HepG2 (cell line): Measurements from ENCODE around the gene EMILIN1. TPM values are rescaled to one million over a fixed set of nuclear protein-coding genes. Genes with fewer than 3 reads are reported as not detected.

Experiments
- HMGXB4 ChIP-seq, 2 experiments: sonication (generic) in 1 of 2; formaldehyde crosslinking in 1 of 2; IDR thresholded peaks; 2 replicates each; pipeline versions ENCODE4 v1.4.0 to v1.6.1; 2018 to 2020; ENCODE audit warnings: missing genetic modification reagents in 2 of 2, borderline replicate concordance in 1 of 2, low read depth in 1 of 2, mild to moderate bottlenecking in 1 of 2, missing biosample characterization in 1 of 2
- MTERF4 ChIP-seq: sonication (generic); formaldehyde crosslinking; IDR thresholded peaks from 2 replicates; pipeline ENCODE4 v1.8.0; 2023; ENCODE audit warnings: mild to moderate bottlenecking, missing genetic modification reagents
- MZF1 ChIP-seq: sonication (generic); formaldehyde crosslinking; IDR thresholded peaks from 2 replicates; pipeline ENCODE4 v1.8.1; 2023; ENCODE audit warnings: mild to moderate bottlenecking, missing genetic modification reagents, borderline replicate concordance
- PAXIP1 ChIP-seq: sonication (generic); formaldehyde crosslinking; conservative IDR thresholded peaks from 2 replicates; pipeline ENCODE4 v1.4.0; 2020; ENCODE audit warnings: mild to moderate bottlenecking, missing genetic modification reagents, moderate library complexity
- RBFOX2 ChIP-seq: fragments of 200-400 bp; formaldehyde crosslinking; IDR thresholded peaks from 2 replicates; pipeline ENCODE4 v1.6.1; 2017; ENCODE audit warnings: low read depth, mild to moderate bottlenecking, low read length
- RFX5 ChIP-seq: IDR thresholded peaks from 2 replicates; pipeline ENCODE4 v1.6.1; 2011; ENCODE audit warnings: low read depth, low read length, improper control_type of control experiment
- RNF219 ChIP-seq: sonication (generic); formaldehyde crosslinking; IDR thresholded peaks from 2 replicates; pipeline ENCODE4 v1.5.0; 2020; ENCODE audit warnings: mild to moderate bottlenecking, missing genetic modification reagents
- SIN3A ChIP-seq: IDR thresholded peaks from 2 replicates; pipeline ENCODE4 v1.6.1; 2011; ENCODE audit warnings: low read depth, mild to moderate bottlenecking, control low read depth, low read length, borderline replicate concordance
- U2AF1 ChIP-seq: fragments of 200-400 bp; formaldehyde crosslinking; optimal IDR thresholded peaks from 2 replicates; pipeline ENCODE3; 2017; ENCODE audit warnings: mild to moderate bottlenecking, low read depth, low read length
- ZFP62 ChIP-seq: sonication (generic); formaldehyde crosslinking; IDR thresholded peaks from 2 replicates; pipeline ENCODE4 v1.4.0; 2020; ENCODE audit warnings: missing genetic modification reagents
- ZFX ChIP-seq: sonication (generic); formaldehyde crosslinking; IDR thresholded peaks from 2 replicates; pipeline ENCODE4 v1.4.0; 2020; ENCODE audit warnings: mild to moderate bottlenecking, low read depth, missing genetic modification reagents, moderate library complexity
- ZNF224 ChIP-seq: sonication (generic); formaldehyde crosslinking; IDR thresholded peaks from 2 replicates; pipeline ENCODE4 v1.5.0; 2020; ENCODE audit warnings: mild to moderate bottlenecking, missing genetic modification reagents
- ZNF7 ChIP-seq: IDR thresholded peaks from 2 replicates; pipeline ENCODE4 v1.6.1; 2016; ENCODE audit warnings: missing biosample characterization, missing genetic modification reagents
- ZNF777 ChIP-seq: sonication (generic); formaldehyde crosslinking; IDR thresholded peaks from 2 replicates; pipeline ENCODE4 v1.4.0; 2020; ENCODE audit warnings: missing genetic modification reagents
- ZSCAN9 ChIP-seq: IDR thresholded peaks from 2 replicates; pipeline ENCODE4 v1.6.1; 2016; ENCODE audit warnings: borderline replicate concordance
- polyA plus RNA-seq, 8 experiments: library from polyadenylated mRNA; depleted of rRNA in 3 of 8; stranded (reverse) in 7 of 8; unstranded in 1 of 8; fragments of >200 nt; fragmentation: Illumina TruSeq in 4 of 8; extraction: Trizol in 4 of 8; gene quantifications; 2 replicates each; pipeline versions ENCODE4 v1.2.1 to v1.2.3, GENCODE V29; 2011 to 2016; ENCODE audit warnings: low read depth in 4 of 8, missing spikeins in 1 of 8, mixed read lengths in 1 of 8; ENCODE audit not compliant: insufficient read depth in 1 of 8
- total RNA-seq, 5 experiments: library from RNA; depleted of rRNA; stranded (reverse); fragments of >200 nt; fragmentation: Illumina TruSeq; extraction: Trizol; gene quantifications; 2 replicates each; pipeline ENCODE4 v1.2.3, GENCODE V29; 2016; ENCODE audit warnings: low read depth in 1 of 5
- TF ChIP-seq, protein P1 (sequence below): conservative IDR thresholded peaks from 2 replicates; pipeline ENCODE4 v1.6.1; 2018; ENCODE audit warnings: missing genetic modification reagents
- TF ChIP-seq, protein P2 (sequence below): sonication (generic); formaldehyde crosslinking; IDR thresholded peaks from 2 replicates; pipeline ENCODE4 v1.5.0; 2020; ENCODE audit warnings: missing genetic modification reagents

Gene EMILIN1
- total and polyA plus RNA-seq, 2 of the 13 experiments (the other 11 are each of a cell fraction or from before 2014, with no cell fraction given): 8.1 to 9.7 TPM

- TF ChIP-seq PAXIP1 (no peak; the same call in 1 of the 2 replicates), ZFP62 (CRISPR knock-in tag) (no peak), ZFX (peak; percentile 75; the same call in 1 of the 2 replicates), SIN3A (peak; percentile 69; the same call in 1 of the 2 replicates), HMGXB4 (CRISPR knock-in tag; IDR thresholded peaks at IDR 0.05; ENCODE audit: borderline replicate concordance in 1 of 2, low read depth in 1 of 2) (peak; percentile 32 to 81; a peak in 3 of 4 replicates), U2AF1 (no peak), RBFOX2 (peak; percentile 96), RFX5 (peak; percentile 27; the same call in 1 of the 2 replicates), ZSCAN9 (peak; percentile 41; the same call in 1 of the 2 replicates), ZNF224 (CRISPR knock-in tag) (no peak), RNF219 (CRISPR knock-in tag) (no peak), MTERF4 (CRISPR knock-in tag) (no peak), ZNF777 (no peak), MZF1 (no peak), ZNF7 (no peak)
- TF ChIP-seq, protein P1, sequence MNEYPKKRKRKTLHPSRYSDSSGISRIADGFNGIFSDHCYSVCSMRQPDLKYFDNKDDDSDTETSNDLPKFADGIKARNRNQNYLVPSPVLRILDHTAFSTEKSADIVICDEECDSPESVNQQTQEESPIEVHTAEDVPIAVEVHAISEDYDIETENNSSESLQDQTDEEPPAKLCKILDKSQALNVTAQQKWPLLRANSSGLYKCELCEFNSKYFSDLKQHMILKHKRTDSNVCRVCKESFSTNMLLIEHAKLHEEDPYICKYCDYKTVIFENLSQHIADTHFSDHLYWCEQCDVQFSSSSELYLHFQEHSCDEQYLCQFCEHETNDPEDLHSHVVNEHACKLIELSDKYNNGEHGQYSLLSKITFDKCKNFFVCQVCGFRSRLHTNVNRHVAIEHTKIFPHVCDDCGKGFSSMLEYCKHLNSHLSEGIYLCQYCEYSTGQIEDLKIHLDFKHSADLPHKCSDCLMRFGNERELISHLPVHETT (CRISPR knock-in tag): no peak
- TF ChIP-seq, protein P2, sequence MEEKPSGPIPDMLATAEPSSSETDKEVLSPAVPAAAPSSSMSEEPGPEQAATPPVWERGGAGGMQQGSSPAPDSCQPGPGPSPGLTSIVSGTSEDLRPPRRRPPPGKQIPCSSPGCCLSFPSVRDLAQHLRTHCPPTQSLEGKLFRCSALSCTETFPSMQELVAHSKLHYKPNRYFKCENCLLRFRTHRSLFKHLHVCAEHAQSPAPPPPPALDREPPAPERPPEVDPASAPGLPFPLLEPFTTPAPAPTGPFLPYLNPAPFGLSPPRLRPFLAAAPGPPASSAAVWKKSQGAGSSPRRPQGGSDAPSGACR (CRISPR knock-in tag): no peak; the same call in 1 of the 2 replicates
Measured at GRCh38 chr2:27133905-27134780, 55.7 kb downstream of the EMILIN1 start, which contains the start of gene PREB (continued).
